Right hindlimb (tissue), 1 donor: ENCODE results near the gene CEP192.
"Not testable (repeated sequence)": the region's sequence is repeated elsewhere in the genome, so short reads cannot be mapped to it uniquely, and the experiment has no call there.

Experiments
- DNase-seq: peaks from one replicate; pipeline ENCODE4 v3.0.0-alpha.2; 2018

The CEP192 gene

DNA sequence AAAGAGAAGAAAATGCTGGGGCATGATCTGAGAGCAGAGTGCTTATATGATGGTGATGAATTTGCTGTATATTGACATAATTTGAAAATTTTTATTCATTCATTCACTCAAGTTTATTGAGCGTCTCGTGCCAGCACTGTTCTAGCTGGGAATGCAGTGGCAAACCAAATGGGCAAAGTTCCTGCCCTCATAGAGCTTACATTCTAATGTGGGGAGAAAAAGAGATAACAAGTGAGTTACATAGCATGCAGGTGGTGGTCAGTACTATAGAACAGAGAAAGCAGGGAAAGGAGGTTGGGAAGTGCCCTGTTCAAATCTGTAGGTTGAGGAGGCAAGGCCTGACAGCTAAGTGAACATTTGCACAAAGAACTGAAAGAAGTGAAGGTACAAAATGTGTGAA is 4.3 kb downstream of the CEP192 start:
- no peak for DNase-seq

DNA sequence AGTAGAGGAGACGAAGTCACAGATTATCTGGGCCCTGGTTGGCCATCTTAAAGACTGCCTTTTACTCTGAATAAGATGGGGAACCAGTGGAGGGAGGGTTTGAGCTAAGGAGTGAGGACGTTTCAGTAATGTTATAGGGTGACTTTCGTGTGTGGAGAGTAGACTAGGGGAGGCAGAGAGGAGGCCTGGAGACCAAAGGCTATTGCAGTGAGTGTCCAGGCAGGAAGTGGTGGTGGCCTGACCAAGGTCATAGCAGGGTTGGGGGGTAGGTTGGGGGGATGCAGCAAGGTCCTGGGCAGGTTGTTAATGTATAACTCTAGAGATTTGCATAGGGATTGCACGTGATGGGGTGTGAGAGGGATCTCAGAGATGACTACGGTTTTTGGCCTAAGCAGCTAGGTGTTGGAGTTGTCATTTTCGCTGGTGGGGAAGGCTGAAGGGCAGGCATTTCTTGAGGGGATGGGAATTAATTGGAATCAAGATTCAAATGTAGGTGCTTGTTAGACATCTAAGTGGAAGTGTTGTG is 4.9 kb downstream of the CEP192 start:
- no peak for DNase-seq

DNA sequence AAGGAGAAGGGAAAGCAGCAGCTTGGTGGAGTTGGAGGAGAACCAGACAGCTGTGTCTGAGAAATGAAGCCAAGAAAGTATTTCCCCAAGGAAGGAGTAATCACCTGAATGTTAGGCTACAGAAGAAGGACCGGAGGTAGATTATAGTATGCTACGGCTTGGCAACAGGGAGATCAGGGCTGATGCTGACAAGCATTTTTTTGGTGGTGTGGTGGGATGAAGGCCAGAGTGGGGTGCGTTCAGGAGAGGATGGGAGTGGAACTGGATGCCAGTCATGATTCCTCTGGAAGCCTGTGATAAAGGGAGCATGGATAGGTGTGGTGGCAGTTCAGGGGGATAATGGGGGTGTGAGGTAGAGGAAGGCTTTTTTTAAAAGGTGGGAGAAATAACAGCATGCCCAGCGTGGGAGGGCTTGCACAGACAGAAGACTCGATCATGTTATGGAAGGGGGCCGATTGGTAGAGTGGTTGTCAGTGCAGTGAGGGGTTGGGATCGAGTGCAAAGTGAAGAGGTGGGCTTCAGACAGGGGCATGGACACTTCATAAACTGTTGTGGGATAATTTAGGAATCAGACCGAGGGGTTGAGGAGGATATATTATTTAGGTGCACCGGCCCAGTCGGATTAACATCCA is 5.6 kb downstream of the CEP192 start:
- no peak for DNase-seq

DNA sequence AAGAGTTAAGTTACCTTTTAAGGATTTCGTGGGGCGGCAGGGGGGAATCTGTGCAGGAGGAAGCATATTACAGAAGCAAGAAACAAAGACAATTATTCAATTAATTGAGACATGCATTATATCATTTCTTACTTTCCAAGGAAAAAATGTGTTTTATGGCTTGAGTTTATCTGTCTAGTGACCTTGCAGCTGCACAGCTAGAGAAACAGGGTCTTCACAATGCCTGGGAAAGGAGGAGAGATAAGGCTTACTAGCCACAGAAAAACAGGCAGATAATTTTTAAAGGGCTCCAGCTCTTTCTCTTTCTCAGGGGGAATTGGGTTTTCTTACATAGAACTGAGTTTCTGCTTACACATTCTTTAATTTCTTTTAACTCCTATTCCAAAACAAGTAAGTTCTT is 6.2 kb downstream of the CEP192 start:
- not testable (repeated sequence) for DNase-seq

DNA sequence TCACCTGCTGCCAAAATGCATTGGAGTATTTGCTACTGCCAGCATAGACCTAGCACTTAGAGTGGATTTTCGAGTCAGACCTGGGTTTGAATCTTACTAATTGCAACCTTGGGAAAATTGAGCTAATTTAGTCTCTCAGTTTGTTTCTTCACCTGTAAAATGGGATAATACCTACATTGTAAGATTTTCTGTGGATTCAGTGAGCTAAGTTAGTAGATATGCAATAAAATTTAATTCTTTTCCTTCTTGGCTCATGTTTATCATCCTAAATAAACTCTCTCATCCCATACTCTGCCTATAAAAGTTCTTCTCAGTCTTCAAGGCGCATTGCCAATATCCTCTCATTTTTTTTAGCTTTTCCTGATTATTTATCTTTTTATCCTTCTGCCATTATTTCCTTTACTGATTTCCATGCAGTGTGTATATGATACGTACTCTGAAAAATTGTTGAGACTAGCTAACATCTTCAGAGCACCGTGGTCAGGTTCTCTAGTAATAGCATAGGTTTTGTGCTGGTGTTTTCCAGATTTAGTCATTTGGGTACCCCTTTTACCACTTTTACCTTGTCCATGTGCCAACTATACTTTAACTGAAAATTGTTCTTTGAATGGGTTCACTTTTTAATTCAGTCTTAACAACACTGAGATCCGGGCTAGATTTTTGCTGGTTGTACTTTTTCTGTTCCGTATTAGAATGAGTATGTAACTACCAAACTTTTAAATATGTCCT is 7.3 kb downstream of the CEP192 start:
- no peak for DNase-seq

DNA sequence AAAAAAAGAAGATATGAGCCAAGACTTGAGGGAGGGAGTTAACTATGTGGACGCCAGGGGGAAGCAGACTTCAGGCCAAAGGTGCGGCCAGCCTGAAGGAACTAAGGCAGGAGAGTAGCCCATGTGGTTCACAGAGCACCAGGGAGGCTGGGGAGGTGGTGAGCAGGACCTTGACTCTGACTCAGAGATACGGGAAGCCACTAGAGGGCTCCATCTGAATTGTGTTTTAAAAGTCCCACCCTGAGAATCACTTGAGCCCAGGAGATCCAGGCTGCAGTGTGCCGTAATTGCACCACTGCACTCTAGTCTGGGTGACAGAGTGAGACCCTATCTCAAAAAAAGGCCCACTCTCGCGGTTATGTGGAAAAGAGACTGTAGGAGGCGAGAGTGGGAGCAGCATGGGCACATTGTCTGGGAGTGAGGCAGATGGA is 12.3 kb downstream of the CEP192 start:
- DNase-seq: no peak

DNA sequence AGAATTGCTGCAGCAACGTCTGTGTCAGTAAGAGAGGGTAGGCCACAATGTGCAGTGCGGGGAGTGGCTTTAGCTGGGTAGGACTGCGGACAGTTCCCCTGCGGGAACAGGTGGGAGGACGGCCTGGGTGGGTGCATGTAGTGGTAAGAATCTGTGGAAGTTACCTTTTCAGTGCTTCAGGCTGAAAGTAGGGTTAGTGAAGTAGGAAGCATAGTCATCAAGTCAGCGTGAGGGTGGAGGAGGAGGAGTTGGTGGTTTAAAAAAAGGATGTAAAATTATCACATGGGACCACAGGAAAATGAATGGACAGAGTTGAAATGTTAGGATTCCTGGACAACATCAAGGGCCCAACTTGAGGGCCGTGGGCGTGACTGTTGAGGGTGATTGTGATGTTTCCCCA is 13.2 kb downstream of the CEP192 start:
- no peak for DNase-seq

DNA sequence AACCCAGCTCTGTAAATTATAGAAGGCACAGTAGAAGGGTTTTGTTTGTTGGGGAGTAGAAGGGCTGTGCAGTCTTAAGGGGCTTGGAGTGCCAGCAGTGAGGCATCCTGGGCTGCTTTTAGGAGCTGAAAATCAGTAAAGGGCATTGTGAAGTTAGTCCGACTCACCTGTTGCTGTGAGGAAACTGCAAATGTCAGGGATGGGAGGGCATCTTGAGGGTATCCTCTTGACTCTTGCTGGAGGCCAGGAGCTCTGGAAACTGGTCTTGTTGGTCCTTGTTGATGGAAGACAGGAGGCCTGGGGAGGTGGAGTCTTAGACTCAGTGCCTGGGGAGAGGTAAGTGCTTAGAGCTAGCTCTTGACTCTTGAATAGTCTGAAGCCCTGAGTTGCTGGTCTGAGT is 14.1 kb downstream of the CEP192 start:
- DNase-seq: no peak

DNA sequence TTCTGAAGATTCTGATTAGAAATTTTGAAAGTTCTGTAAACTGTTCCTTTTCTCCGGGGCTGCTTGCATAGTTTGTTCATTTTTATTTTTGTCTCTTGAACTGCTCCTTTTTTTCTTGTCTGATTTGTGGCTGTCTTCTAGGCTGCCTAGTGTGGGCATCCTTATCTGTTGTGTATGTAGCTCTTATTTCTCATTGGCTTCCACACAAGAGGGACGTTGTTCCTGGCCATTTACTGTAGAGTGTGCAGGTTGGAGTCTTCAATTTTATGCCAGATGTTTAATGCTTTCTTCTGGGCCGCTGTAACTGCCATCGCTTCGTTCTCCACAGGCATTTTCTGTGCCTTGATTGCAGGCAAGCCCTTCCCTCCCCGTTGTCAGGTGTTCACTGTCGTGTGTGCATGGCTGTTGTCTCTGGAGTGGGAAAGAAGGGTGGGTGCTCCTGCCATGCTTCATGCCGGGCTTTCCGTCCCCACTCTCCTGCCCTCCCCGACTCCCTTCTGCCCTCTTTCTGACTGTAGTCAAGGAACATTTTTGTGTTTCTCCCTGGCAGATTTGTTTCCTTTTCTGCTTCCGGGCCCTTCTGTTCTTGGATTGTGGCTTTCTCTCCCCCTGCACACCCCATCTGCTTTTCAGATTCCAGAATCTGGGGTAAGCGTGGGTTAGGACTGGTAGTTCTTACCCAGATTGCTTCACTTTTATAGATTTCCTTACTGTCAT is 15.5 kb downstream of the CEP192 start:
- no peak for DNase-seq

DNA sequence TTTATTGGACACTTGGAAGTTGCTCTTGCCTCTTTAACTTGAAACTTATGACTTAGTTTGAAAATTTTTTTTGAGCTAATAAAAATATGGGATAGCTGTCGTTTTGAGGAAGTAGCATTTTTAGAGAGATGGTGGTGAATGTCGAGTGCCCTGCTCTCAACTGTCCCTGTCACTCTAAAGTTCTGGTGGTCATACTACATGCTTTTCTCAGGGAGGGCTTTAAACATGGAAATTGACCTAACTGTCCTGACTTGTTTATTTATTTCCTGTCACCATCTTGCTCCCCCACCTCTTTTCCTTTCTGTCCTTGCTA is 16.0 kb downstream of the CEP192 start:
- DNase-seq: no peak

DNA sequence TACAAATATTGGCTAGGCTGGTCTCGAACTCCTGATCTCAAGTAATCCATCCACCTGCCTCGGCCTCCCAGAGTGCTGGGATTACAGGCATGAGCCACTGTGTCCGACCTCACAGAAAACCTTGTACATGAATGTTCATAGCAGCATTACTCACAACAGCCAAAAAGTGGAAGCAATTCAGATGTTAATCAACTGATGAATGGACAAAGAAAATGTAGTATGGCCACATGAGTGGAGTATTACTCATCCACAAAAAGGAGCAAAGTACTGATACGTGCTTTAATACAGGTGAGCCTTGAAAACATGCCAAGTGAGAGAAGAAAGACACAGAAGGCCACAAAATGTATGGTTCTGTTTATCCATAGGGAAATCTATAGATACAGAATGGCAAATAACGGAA is 20.6 kb downstream of the CEP192 start:
- no peak for DNase-seq

DNA sequence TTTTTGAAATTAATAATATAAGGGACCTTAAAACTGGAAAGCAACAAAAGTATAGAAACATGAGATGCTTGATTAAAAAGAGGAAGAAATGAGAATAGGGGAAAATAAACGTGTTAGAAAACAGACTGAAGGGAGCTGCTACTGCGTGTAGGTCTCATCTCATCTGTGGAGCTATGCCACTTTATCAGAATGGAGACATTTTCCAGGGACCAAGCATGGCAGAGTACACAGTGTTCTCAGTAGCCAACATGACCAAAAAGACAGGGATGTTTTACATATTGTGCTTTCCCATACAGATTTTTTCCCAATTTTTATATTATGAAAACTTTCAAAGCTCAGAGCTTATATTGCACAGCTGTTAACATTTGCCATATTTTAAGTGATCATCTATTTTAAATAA is 23.1 kb downstream of the CEP192 start:
- DNase-seq: no peak

DNA sequence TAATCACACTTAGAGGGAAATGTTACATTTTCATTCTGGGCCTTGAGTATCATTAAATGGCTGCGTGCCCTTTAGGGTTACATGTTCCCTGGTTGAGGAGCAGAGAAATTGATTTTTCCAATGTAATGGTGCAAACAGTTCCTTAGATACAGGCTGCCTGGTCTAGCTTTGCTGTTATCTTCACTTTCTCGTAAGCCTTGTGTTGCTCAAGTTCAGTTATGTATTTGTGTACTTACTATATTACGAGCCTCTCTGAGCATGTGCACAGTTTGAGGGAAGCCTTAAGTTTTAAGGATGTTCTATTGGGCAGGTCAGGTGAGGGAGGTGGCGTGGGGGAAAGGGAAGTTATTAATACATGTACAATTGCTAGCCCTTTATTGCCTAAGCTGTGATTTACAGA is 23.7 kb downstream of the CEP192 start:
- DNase-seq: no peak

DNA sequence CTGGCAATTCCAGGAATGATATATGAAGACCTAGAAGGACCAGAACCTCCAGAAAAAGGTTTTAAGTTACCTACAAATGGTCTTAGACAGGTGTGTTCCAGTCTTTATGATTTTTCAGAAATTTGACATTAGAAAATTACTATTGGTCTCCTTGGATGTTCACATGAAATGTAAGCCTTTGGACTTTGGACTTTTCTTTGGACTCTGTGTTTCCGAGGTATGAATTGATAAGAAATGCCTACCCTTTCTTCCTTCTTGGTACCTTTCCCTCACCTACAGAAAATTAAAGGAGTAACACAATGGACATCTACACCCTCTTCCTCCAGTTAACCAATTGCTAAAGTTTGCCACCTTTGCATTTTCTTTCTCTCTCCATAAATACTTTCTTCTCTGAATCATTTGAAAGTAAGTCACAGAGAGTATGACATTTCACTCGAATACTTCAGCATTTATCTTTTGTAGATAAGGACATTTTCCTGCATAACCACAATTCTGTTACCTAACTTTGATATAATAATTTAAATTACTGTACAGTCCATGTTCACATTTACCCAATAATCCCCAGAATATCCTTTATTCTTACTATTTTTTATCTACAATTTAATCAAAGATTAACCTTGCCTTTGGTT is 26.2 kb downstream of the CEP192 start:
- no peak for DNase-seq

DNA sequence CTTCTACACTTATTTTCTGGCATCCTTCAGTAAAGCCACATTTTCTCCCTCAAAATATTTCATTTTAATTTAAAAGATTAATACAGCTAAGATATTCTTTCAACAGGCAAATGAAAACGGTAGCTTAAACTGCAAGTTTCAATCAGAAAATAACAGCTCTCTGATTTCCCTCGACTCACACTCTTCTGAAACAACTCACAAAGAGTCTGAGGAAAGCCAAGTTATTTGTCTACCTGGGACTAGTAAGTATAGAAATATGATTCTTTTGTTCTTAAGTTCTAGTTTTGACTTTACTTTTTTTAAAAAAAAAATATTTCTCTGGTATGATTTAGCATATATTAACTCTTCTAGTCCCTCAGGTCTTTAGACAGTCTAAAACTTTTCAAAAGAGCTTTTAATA is 27.2 kb downstream of the CEP192 start:
- DNase-seq: no peak

DNA sequence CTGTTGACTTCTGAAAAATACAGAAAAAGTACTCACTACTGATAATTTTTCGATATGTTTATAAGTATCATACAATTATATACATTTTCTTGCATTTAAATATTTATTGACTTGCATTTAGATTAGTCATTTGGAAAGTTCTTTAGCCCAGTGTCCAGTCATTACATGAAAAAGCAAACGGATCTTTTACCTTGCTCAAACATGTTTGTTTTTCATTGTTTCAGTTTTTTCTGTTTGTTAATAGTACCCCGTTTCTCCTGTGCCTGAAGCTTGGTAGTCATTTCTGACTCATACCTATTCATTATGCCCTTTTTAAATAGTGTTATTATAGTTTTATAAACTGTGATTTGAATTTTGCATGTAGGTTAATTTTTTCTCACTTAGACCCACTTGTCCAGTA is 28.1 kb downstream of the CEP192 start:
- DNase-seq: no peak

DNA sequence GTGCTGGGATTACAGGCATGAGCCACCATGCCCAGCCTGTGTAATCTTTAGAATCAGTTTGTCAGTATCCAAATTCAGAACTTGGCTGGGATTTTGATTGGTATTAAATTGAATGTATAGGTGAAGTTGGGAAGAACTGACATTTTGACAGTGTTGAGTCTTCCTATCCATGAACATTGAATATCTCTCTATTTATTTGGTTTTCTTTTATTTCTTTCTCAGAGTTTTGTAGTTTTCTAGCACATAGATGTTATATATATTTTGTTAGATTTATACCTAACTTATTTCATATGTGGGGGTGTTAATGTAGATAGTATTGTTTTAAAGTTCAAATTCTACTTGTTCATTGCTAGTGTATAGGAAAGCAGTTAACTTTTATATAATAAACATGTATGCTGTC is 31.5 kb downstream of the CEP192 start:
- no peak for DNase-seq

DNA sequence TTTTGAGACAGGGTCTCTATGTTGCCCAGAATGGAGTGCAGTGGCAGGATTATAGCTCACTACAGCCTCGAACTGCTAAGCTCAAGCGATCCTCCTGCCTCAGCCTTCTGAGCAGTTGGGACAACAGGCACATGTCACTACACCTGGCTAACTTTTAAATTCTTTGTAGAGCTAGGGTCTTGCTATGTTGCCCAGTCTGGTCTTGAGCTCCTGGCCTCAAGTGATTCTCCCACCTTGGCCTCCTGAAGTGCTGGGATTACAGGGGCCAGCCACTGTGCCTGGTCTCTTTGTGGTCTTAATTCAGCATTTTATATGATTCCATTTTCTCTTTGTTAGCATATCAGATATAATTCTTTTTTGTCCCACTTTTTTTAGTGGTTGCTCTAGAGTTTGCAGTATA is 34.1 kb downstream of the CEP192 start:
- DNase-seq: no peak

DNA sequence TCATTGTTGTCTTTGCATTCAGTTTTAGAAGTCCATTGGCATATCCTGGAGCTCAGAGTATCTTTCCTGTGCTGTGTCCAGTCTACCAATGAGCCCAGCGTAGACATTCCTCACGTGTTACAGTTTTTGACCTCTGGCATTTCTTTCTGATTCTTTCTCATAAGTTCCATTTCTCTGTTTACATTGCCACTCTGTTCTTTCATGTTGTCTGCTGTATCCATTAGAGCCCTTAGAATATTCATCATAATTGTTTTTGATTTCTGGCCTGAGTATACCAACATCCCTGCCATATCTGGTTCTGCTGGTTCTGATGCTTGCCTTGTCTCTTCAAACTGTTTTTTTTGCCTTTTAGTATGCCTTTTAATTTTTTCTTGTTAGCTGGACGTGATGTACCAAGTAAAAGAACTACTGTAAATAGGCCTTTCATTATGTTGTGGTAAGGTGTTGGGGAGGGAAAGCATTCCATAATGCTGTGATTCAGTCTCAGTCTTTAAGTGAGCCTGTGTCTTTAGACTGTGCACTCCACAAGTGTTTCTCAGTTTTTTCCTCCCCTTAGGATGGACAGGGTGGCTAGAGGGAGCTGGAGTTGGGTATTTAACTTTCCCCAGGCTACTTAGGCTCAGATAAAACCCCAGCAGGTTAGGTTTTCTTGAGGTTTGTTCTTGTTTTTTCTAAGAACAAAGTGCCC is 35.6 kb downstream of the CEP192 start:
- DNase-seq: no peak

DNA sequence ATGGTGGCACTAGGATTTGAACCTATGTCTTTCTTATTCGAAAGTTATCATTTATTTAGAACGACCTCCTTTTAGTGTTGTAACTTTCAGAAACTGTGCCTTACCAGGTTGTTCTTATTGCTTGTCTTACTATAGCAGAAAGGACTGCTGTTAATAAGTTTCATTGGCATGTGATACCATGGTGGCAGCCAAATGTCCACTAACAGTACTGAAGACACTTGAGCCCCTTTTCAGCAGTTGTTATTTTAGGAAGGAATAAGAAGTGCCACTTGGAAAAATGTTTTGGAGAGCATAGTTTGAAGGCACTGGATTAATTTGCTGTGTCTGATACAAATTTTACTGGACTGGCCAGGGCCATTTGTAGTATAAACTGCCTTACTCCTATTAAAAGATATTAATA is 37.7 kb downstream of the CEP192 start:
- no peak for DNase-seq

DNA sequence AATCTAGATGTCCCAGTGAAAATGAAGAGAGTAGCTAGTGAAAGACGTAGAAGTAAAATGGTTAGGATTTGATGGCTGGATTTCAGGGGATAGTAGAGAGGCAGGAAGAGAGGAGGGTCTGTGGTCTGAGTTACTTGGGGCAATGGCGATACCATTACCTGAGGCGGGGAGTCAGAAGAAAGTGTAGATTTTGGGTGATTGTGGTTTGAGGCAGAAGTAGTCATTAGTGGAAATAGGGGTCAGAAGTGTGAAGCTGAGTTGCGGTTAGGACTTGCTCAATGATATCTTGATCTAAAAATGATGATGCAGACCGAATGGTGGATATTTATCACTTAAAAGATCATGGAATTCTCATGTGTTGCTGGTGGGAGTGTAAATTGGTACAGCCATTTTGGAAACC is 41.0 kb downstream of the CEP192 start:
- no peak for DNase-seq

DNA sequence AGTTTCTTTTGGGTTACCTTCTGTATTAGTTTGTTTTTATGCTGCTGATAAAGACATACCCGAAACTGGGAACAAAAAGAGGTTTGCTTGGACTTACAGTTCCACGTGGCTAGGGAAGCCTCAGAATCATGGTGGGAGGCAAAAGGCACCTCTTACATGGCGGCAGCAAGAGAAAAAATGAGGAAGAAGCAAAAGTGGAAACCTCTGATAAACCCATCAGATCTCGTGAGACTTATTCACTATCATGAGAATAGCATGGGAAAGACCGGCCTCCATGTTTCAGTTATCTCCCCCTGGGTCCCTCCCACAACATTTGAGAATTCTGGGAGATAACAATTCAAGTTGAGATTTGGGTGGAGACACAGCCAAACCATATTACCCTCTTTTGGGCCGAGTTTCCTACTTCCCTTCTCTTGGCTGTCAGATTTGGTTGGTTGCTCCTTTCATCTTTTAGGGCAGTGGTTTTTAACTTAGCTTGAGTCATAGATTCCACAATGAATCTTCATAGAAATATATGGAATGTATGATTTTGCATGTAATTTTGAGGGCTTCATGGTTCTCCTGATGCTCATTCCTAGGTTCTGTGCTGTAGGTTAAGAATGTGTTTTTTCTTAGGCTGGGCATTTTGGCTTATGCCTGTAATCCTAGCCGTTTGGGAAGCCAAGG is 44.2 kb downstream of the CEP192 start:
- DNase-seq: no peak
